K562 (cell line): Measurements from ENCODE around the gene SNRPB. TPM values are rescaled to one million over a fixed set of nuclear protein-coding genes. Genes with fewer than 3 reads are reported as not detected.

ENCODE experiments used
- ATAC-seq: fragments of 200-7000 bp; cut with Tn5 transposase; 3 replicates; pipeline ENCODE4 v1.9.1; 2020; ENCODE audit warnings: moderate library complexity
- BruUV-seq: library from RNA; stranded (reverse); fragments of 400-500 nt; replicated peaks from 2 replicates; lab custom pipeline; 2021; lab: Mats Ljungman, UMichigan
- CTCF ChIA-PET: fragments of 300-600 bp; formaldehyde crosslinking; extraction: SDS; loops from one replicate; lab custom pipeline; 2021; ENCODE audit warnings: low intra/inter-chr PET ratio; lab: Yijun Ruan, JAX
- POLR2A ChIA-PET: fragments of 300-600, 350-650 bp; sonication (Branson Sonifier 250); formaldehyde crosslinking; extraction: SDS; loops from one replicate; lab custom pipeline; 2021; ENCODE audit warnings: antibody characterized with exemption, inconsistent platforms; lab: Yijun Ruan, JAX
- DNase-seq, 4 experiments: peaks; one replicate each; pipeline versions ENCODE4 v3.0.0 to v3.0.0-alpha.2; 2011 to 2018; ENCODE audit warnings: low spot score in 3 of 4, mixed read lengths in 3 of 4; ENCODE audit errors: extremely low read depth in 1 of 4
- FAIRE-seq: peaks from 2 replicates; lab custom pipeline; 2011; peaks lifted over from hg19 to GRCh38; lab: Jason Lieb, UNC
- H2AFZ ChIP-seq: 2 replicates; pipeline ENCODE4 v1.6.0; 2011; ENCODE audit warnings: low read depth, low read length, control low read depth, inconsistent platforms
- H3K27ac ChIP-seq: fragments of 200-600 bp; 3 replicates; pipeline ENCODE4 v1.8.0; 2011; ENCODE audit warnings: low read depth, mild to moderate bottlenecking, control low read depth, inconsistent platforms, low read length, moderate library complexity, mixed read lengths; ENCODE audit errors: extremely low read depth
- H3K27me3 ChIP-seq, 2 experiments: fragments of 300-600 bp in 1 of 2; 2 replicates in 1 of 2; 3 replicates in 1 of 2; pipeline versions ENCODE4 v1.6.0 to v1.8.0; 2011; ENCODE audit warnings: inconsistent platforms in 2 of 2, low read length in 2 of 2, mild to moderate bottlenecking in 1 of 2, mixed read lengths in 1 of 2, moderate library complexity in 1 of 2; ENCODE audit not compliant: control insufficient read depth in 2 of 2, insufficient read depth in 2 of 2
- H3K36me3 ChIP-seq: fragments of 300-600 bp; 3 replicates; pipeline ENCODE4 v1.8.0; 2011; ENCODE audit warnings: mild to moderate bottlenecking, low read length, inconsistent platforms; ENCODE audit not compliant: control insufficient read depth, insufficient read depth
- H3K4me1 ChIP-seq, 2 experiments: fragments of 200-600 bp in 1 of 2; replicated peaks in 1 of 2; 2 replicates in 1 of 2; 3 replicates in 1 of 2; pipeline versions ENCODE4 v1.5.1 to v1.8.0; 2011; ENCODE audit warnings: inconsistent platforms in 2 of 2, low read length in 2 of 2, mild to moderate bottlenecking in 1 of 2, mixed read lengths in 1 of 2, moderate library complexity in 1 of 2; ENCODE audit not compliant: control insufficient read depth in 2 of 2, insufficient read depth in 2 of 2
- H3K4me2 ChIP-seq: 2 replicates; pipeline ENCODE4 v1.6.1; 2011; ENCODE audit warnings: low read length, control low read depth, inconsistent platforms, mixed read lengths; ENCODE audit not compliant: insufficient read depth
- H3K4me3 ChIP-seq: fragments of 200-600 bp; sonication (generic), shearing (Covaris generic); 2 replicates; pipeline ENCODE4 v1.5.1; 2016; ENCODE audit warnings: control low read depth, inconsistent platforms
- H3K79me2 ChIP-seq: fragments of 200-600 bp; 3 replicates; pipeline ENCODE4 v1.8.0; 2011; ENCODE audit warnings: low read length, inconsistent platforms; ENCODE audit not compliant: control insufficient read depth, insufficient read depth
- H3K9ac ChIP-seq, 2 experiments: 2 replicates each; pipeline versions ENCODE4 v1.6.0 to v1.6.1; 2011; ENCODE audit warnings: low read depth in 2 of 2, low read length in 2 of 2, control low read depth in 1 of 2, inconsistent platforms in 1 of 2, mild to moderate bottlenecking in 1 of 2, mixed read lengths in 1 of 2; ENCODE audit not compliant: insufficient read depth in 1 of 2
- H3K9me1 ChIP-seq: one replicate; pipeline ENCODE4 v1.6.0; 2011; ENCODE audit warnings: inconsistent platforms, mild to moderate bottlenecking, low read length, moderate library complexity; ENCODE audit not compliant: control insufficient read depth, insufficient read depth
- H3K9me3 ChIP-seq: replicated peaks from 2 replicates; pipeline ENCODE4 v1.5.1; 2011; ENCODE audit warnings: low read depth, low read length, inconsistent platforms; ENCODE audit not compliant: control insufficient read depth, insufficient read depth
- H4K20me1 ChIP-seq: replicated peaks from 2 replicates; pipeline ENCODE4 v1.6.1; 2011; ENCODE audit warnings: low read length, inconsistent platforms, mixed read lengths; ENCODE audit not compliant: control insufficient read depth, insufficient read depth
- BRCA1 ChIP-seq, 2 experiments: fragments of 450-650 bp in 1 of 2; sonication (generic) in 1 of 2; formaldehyde crosslinking in 1 of 2; IDR thresholded peaks; 2 replicates each; pipeline versions ENCODE4 v1.5.0 to v1.6.1; 2017 to 2020; ENCODE audit warnings: mild to moderate bottlenecking in 1 of 2, missing genetic modification reagents in 1 of 2
- YY1 ChIP-seq, 3 experiments: IDR thresholded peaks; 2 replicates each; pipeline ENCODE4 v1.6.1; 2011; ENCODE audit warnings: low read length in 2 of 3, mild to moderate bottlenecking in 2 of 3, moderate library complexity in 2 of 3, borderline replicate concordance in 1 of 3, control low read depth in 1 of 3, low read depth in 1 of 3; ENCODE audit not compliant: insufficient read depth in 3 of 3, insufficient replicate concordance in 2 of 3, control insufficient read depth in 1 of 3, insufficient read length in 1 of 3; ENCODE audit errors: extremely low read depth in 1 of 3
- ZC3H11A ChIP-seq: IDR thresholded peaks from 2 replicates; pipeline ENCODE4 v1.6.1; 2012; ENCODE audit warnings: low read depth, low read length, improper control_type of control experiment
- ZKSCAN3 ChIP-seq: fragments of 250-450 bp; sonication (Bioruptor Pico); IDR thresholded peaks from 2 replicates; pipeline ENCODE4 v1.4.0; 2020
- ZNF24 ChIP-seq: fragments of 450-650 bp; IDR thresholded peaks from 2 replicates; pipeline ENCODE4 v1.6.1; 2016
- WGBS: fragments of 100-300 bp; shearing (Covaris generic); methylation state at CpG from one replicate; pipeline ENCODE4 v1.1.6; 2016; ENCODE audit warnings: low coverage, mixed read lengths; ENCODE audit not compliant: insufficient coverage; ENCODE audit errors: missing lambda C conversion rate; 5-methylcytosine and 5-hydroxymethylcytosine counted together
- in situ Hi-C: fragments of 300-500 bp; cut with MboI; formaldehyde crosslinking; loops from 4 replicates; pipeline ENCODE4 v1.15.0; 2018; ENCODE audit warnings: inconsistent platforms, mixed read lengths
- intact Hi-C: fragments of 100-400 bp; cut with micrococcal nuclease; formaldehyde crosslinking; loops from 2 replicates; pipeline ENCODE4 v1.14.2; 2022
- polyA plus RNA-seq, 8 experiments: library from polyadenylated mRNA; depleted of rRNA in 4 of 8; stranded (reverse) in 5 of 8; unstranded in 3 of 8; fragments of >200 nt; fragmentation: Nextera tagmentation in 2 of 8; fragmentation: Illumina TruSeq in 1 of 8; extraction: Ambion mirVana in 2 of 8; extraction: Trizol in 1 of 8; gene quantifications; 2 replicates each; pipeline versions ENCODE4 v1.2.1 to v1.2.3, GENCODE V29; 2011 to 2014; ENCODE audit warnings: inconsistent platforms in 1 of 8, missing spikeins in 1 of 8
- total RNA-seq, 7 experiments: library from RNA; depleted of rRNA in 6 of 7; stranded (reverse); fragments of >200 nt in 6 of 7; fragmentation: Illumina TruSeq in 2 of 7; extraction: Trizol in 2 of 7; gene quantifications; 2 replicates each; pipeline versions ENCODE4 v1.2.1 to v1.2.3, GENCODE V29; 2011 to 2021; ENCODE audit warnings: low replicate concordance in 1 of 7

The SNRPB gene
- total and polyA plus RNA-seq, 9 of the 15 experiments (the other 6 are each of a cell fraction or from before 2014, with no cell fraction given) = 13.1 to 615 (median 266) TPM

DNA sequence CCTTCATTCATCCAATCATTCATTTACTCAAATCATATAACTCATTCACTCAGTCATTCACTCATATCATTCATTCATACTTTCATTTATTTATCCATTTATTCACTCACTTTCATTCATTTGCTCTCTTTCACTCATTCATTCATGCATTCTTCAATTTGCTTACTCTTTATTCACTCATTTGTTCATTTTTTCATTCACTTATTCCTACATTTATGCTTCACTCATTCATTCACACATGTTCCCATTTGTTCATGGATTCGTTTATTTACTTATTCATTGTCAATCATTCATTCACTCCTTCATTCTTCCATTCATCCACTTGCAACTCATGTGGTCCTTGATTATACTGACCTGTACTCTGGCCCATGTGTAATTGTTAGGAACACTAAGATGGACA, 39.4 kb downstream of the SNRPB start:
- peaks cover 0 to 6% of the 10 kb centered on the region in 2 experiments; a peak in 2 of 5 replicates for H3K27me3 ChIP-seq
- no peaks in the 10 kb centered on the region for H3K79me2 ChIP-seq
- no peaks in the 10 kb centered on the region for H3K36me3 ChIP-seq
- in situ Hi-C loops (no loop called here), intact Hi-C loops (no loop called here)
- H4K20me1 ChIP-seq = no peaks in the 10 kb centered on the region
- FAIRE-seq (no peak), ATAC-seq (no peak), DNase-seq (no peak)
- TF ChIP-seq ZNF24 (peak; percentile 62; the same call in 1 of the 2 replicates), ZC3H11A (no peak), BRCA1 (IDR thresholded peaks at IDR 0.05) (no peak), BRCA1 (CRISPR knock-in tag; IDR thresholded peaks at IDR 0.05) (no peak)
- POLR2A ChIA-PET = no interaction called here
- H3K9ac ChIP-seq = no peak overlapping the region
- H3K4me2 ChIP-seq = no peak overlapping the region
- H3K9me1 ChIP-seq = no peaks in the 10 kb centered on the region
- CTCF ChIA-PET = no interaction called here
- H3K9me3 ChIP-seq = no peaks in the 10 kb centered on the region
- WGBS = 0% methylated on average over 1 of the region's 1 CpG
- H3K4me3 ChIP-seq = no peak overlapping the region
- no peak overlapping the region for H2AFZ ChIP-seq
- H3K4me1 ChIP-seq = no peaks in the 10 kb centered on the region
- no peak overlapping the region for H3K27ac ChIP-seq
- no TSS peak for BruUV-seq

DNA sequence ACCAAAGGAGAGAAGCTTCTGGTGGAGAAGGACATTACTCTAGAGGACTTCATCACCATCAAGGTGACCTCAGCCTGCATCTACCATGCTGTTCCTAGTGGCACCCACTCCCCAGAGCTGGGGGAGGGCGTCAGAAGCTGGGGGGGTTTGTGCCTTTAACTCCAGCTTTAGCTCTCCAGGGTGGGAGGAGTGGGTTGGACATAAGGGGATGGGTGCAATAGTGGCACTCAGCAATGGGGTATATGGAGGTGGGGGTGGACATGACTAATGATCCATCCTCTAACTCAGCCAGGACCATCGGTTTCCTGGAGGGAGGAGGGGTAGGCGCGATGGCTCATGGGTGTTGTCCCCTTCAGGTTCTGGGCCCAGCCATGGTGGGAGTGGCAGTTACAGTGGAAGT, 40.1 kb downstream of the SNRPB start:
- ChIA-PET CTCF (no interaction called here), POLR2A (no interaction called here)
- no peaks in the 10 kb centered on the region for H3K9me3 ChIP-seq
- no peaks in the 10 kb centered on the region for H3K9me1 ChIP-seq
- intact Hi-C loops = no loop called here
- in situ Hi-C loops = no loop called here
- H3K4me1 ChIP-seq = no peaks in the 10 kb centered on the region
- H3K9ac ChIP-seq = no peak overlapping the region
- no peak overlapping the region for H3K4me3 ChIP-seq
- ATAC-seq = no peak
- H3K79me2 ChIP-seq = no peaks in the 10 kb centered on the region
- DNase-seq = no peak
- H3K27ac ChIP-seq = no peak overlapping the region
- BruUV-seq = no TSS peak
- H4K20me1 ChIP-seq = no peaks in the 10 kb centered on the region
- H3K4me2 ChIP-seq = no peak overlapping the region
- TF ChIP-seq YY1 (IDR thresholded peaks at IDR 0.05; ENCODE audit: borderline replicate concordance in 1 of 3, control insufficient read depth in 1 of 3, extremely low read depth in 1 of 3, insufficient read depth in 3 of 3, insufficient read length in 1 of 3, insufficient replicate concordance in 2 of 3, low read depth in 1 of 3, low read length in 2 of 3) = peak in 1 of 3 experiments; percentile 72
- no peak for TF ChIP-seq ZKSCAN3 (CRISPR knock-in tag)
- H3K27me3 ChIP-seq = peaks cover 0 to under 1% of the 10 kb centered on the region in 2 experiments; a peak in 2 of 5 replicates
- no peak overlapping the region for H2AFZ ChIP-seq
- H3K36me3 ChIP-seq = no peaks in the 10 kb centered on the region
- WGBS = 0% methylated on average over 4 of the region's 4 CpGs
- FAIRE-seq = no peak
